HUES48 (cell line): Measurements from ENCODE around the gene AKAP6.

Source experiments
- H3K27ac ChIP-seq: one replicate; pipeline ENCODE4 v1.7.0; 2013; ENCODE audit warnings: low read depth, low read length, inconsistent platforms
- H3K27me3 ChIP-seq: 2 replicates; pipeline ENCODE4 v1.6.1; 2013; ENCODE audit warnings: mild to moderate bottlenecking, low read length; ENCODE audit not compliant: control insufficient read depth, insufficient read depth
- H3K36me3 ChIP-seq: 2 replicates; pipeline ENCODE4 v1.6.1; 2013; ENCODE audit warnings: low read length; ENCODE audit not compliant: control insufficient read depth, insufficient read depth
- H3K4me1 ChIP-seq: 2 replicates; pipeline ENCODE4 v1.6.1; 2013; ENCODE audit warnings: mild to moderate bottlenecking, low read length; ENCODE audit not compliant: control insufficient read depth, insufficient read depth
- H3K4me3 ChIP-seq: 2 replicates; pipeline ENCODE4 v1.5.1; 2013; ENCODE audit warnings: mild to moderate bottlenecking, low read depth, low read length
- H3K9ac ChIP-seq: 2 replicates; pipeline ENCODE4 v1.6.1; 2013; ENCODE audit warnings: mild to moderate bottlenecking, low read depth, low read length, moderate library complexity
- H3K9me3 ChIP-seq: 2 replicates; pipeline ENCODE4 v1.6.1; 2013; ENCODE audit warnings: low read length; ENCODE audit not compliant: control insufficient read depth, insufficient read depth

AKAP6 gene

DNA sequence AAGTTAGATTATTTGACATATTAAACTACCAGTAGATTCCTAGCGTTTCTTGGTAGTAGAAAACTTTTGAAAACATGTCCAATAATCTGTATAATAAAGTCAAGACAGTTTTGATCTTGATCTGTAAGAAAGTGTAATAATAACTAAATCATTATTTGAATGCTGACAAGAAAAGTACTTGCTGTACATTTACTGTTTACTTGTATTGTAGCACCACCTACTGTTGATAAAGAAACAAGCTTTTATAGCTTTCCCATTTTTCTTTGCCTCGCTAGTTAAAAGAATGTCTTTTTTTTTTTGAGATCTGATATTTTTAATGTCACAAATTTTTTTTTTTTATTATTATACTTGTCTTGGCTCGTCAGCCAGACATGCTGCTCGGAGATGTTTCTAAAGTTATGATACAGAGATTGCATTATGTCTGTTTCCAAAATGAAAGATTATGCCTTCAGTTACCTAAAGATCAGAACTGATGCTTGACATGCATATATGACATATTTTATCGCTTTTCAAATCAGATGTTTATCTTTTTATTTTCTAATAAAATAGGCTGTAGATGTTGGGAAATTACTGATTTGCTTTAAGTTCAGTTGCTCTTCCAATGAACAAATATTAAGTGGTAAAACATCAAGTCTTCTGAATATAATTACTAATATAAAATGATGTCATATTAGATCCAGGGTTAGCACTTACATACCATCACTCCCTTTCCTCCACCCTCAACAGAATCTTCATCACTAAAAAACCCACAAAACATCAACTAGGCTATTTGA is 140.5 kb downstream of the AKAP6 start:
- Histone ChIP-seq H3K9me3 (no peaks in the 10 kb centered on the region), H3K27me3 (no peaks in the 10 kb centered on the region), H3K27ac (no peak overlapping the region), H3K9ac (no peak overlapping the region), H3K36me3 (no peaks in the 10 kb centered on the region), H3K4me3 (no peak overlapping the region), H3K4me1 (peaks cover 21% of the 10 kb centered on the region)

- H3K27ac ChIP-seq: no peak overlapping the region
- H3K27me3 ChIP-seq: no peaks in the 10 kb centered on the region
- H3K36me3 ChIP-seq: no peaks in the 10 kb centered on the region
These were observed 141.1 kb downstream of the AKAP6 start for GRCh38 chr14:32470161-32470715.

GRCh38 chr14:32471181-32471580 is 142.1 kb downstream of the AKAP6 start:
- Histone ChIP-seq H3K36me3 (no peaks in the 10 kb centered on the region), H3K9ac (no peak overlapping the region), H3K27ac (no peak overlapping the region), H3K9me3 (no peaks in the 10 kb centered on the region), H3K27me3 (no peaks in the 10 kb centered on the region), H3K4me1 (peaks cover 21% of the 10 kb centered on the region), H3K4me3 (no peak overlapping the region)

More at GRCh38 chr14:32470161-32470715, 141.1 kb downstream of the AKAP6 start:
- Histone ChIP-seq H3K4me1 (peaks cover 21% of the 10 kb centered on the region), H3K4me3 (no peak overlapping the region), H3K9me3 (no peaks in the 10 kb centered on the region), H3K9ac (no peak overlapping the region)

DNA sequence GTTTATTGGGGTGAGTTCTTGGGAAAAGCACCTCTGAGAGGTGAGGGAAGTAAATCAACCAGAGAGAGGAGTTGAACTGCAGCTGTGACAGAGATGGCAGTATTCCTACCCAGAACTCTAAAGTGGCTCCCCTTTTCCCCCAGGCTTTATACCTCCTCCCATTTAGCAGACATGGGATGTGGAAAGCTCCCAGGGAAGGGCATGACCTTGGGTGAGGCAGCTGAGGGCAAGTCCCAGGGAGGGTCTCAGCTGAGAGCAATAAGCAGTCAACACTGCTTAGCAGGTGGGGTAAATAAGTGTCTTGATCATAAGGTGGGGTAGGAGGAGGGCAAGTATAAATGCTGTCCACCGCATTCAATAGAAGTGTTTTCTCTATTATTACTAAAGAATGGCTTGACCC is 143.0 kb downstream of the AKAP6 start:
- H3K4me3 ChIP-seq: no peak overlapping the region
- H3K27ac ChIP-seq: peak overlapping the region; percentile 21
- peak overlapping the region; percentile 48; the same call in 1 of the 2 replicates for H3K9ac ChIP-seq

GRCh38 chr14:32472512-32473463 is 143.7 kb downstream of the AKAP6 start:
- H3K27ac ChIP-seq: peak overlapping the region; percentile 50
- peaks cover 21% of the 10 kb centered on the region for H3K4me1 ChIP-seq
- H3K4me3 ChIP-seq: no peak overlapping the region
- peak overlapping the region; percentile 57; the same call in 1 of the 2 replicates for H3K9ac ChIP-seq
- H3K27me3 ChIP-seq: no peaks in the 10 kb centered on the region
- no peaks in the 10 kb centered on the region for H3K9me3 ChIP-seq
- no peaks in the 10 kb centered on the region for H3K36me3 ChIP-seq

More for the DNA sequence above, 143.0 kb downstream of the AKAP6 start:
- Histone ChIP-seq H3K36me3 (no peaks in the 10 kb centered on the region), H3K4me1 (peaks cover 21% of the 10 kb centered on the region), H3K9me3 (no peaks in the 10 kb centered on the region), H3K27me3 (no peaks in the 10 kb centered on the region)

GRCh38 chr14:32473464-32473855 is 144.4 kb downstream of the AKAP6 start:
- Histone ChIP-seq H3K27ac (peak overlapping the region; percentile 50), H3K27me3 (no peaks in the 10 kb centered on the region), H3K4me1 (peaks cover 21% of the 10 kb centered on the region), H3K36me3 (no peaks in the 10 kb centered on the region), H3K9ac (peak overlapping the region; percentile 57; the same call in 1 of the 2 replicates), H3K4me3 (no peak overlapping the region), H3K9me3 (no peaks in the 10 kb centered on the region)

GRCh38 chr14:32474478-32475195 is 145.5 kb downstream of the AKAP6 start:
- H3K36me3 ChIP-seq: no peaks in the 10 kb centered on the region
- H3K4me1 ChIP-seq: peaks cover 21% of the 10 kb centered on the region
- no peaks in the 10 kb centered on the region for H3K27me3 ChIP-seq
- no peaks in the 10 kb centered on the region for H3K9me3 ChIP-seq
- no peak overlapping the region for H3K4me3 ChIP-seq
- no peak overlapping the region for H3K27ac ChIP-seq
- no peak overlapping the region for H3K9ac ChIP-seq

GRCh38 chr14:32476532-32476931 is 147.4 kb downstream of the AKAP6 start:
- no peak overlapping the region for H3K4me3 ChIP-seq
- no peaks in the 10 kb centered on the region for H3K9me3 ChIP-seq
- H3K27ac ChIP-seq: no peak overlapping the region
- no peaks in the 10 kb centered on the region for H3K36me3 ChIP-seq
- H3K9ac ChIP-seq: no peak overlapping the region
- H3K27me3 ChIP-seq: no peaks in the 10 kb centered on the region
- H3K4me1 ChIP-seq: peaks cover 21% of the 10 kb centered on the region

DNA sequence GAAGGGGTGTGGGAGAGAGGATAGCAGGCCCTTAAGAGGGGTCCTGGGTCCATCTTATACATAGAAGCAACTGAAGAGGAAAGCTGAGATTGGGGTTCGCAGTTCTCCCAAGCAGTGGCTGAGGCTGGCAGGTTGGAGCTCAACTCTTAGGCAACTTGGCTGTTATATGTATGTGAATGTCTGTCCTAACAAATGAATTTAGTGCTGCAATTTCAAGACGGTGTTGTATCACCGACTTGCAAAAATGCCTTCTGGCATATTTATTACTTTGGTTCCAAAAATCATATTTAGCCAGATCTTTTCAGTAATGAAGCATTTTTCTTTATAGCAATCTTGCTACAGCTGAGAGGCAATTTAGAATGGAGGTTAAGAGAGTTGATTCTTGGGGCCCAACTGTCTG is 148.3 kb downstream of the AKAP6 start:
- H3K27ac ChIP-seq: no peak overlapping the region
- no peaks in the 10 kb centered on the region for H3K9me3 ChIP-seq
- H3K4me1 ChIP-seq: peaks cover 18% of the 10 kb centered on the region
- no peaks in the 10 kb centered on the region for H3K27me3 ChIP-seq
- H3K36me3 ChIP-seq: no peaks in the 10 kb centered on the region
- H3K4me3 ChIP-seq: no peak overlapping the region
- no peak overlapping the region for H3K9ac ChIP-seq

DNA sequence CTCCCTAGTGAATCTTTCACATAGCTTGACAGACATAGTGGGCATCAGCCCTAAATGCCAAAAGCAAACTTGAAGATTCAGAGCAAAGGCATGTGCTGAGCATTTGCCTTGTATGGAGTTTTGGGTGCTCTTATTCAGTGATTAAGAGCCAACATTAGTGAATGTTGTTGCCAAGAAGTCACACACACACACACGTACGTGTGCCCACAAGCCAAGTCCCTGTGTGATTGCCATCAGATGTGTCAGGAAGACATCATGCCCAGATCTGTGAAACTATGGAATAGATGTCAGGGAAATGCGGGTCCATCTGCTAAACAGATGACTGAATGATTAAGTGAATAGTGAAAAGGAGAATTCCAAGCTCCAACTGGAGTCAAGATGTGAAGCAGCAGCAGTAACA is 149.0 kb downstream of the AKAP6 start:
- Histone ChIP-seq H3K9me3 (no peaks in the 10 kb centered on the region), H3K4me3 (no peak overlapping the region), H3K27me3 (no peaks in the 10 kb centered on the region), H3K4me1 (peaks cover 11% of the 10 kb centered on the region), H3K9ac (no peak overlapping the region), H3K36me3 (no peaks in the 10 kb centered on the region), H3K27ac (no peak overlapping the region)
